ENCODE measurements around the gene FBXW7. TPM values are rescaled to one million over a fixed set of nuclear protein-coding genes. Genes with fewer than 3 reads are reported as not detected.

The FBXW7 gene
- total and polyA plus RNA-seq, 2 donors from 2014 or later = 5.5 to 64.0 TPM

- TF ChIP-seq CTCF (IDR thresholded peaks at IDR 0.05; ENCODE audit: borderline replicate concordance, extremely low read depth, insufficient read depth) = no peak
- no peaks in the 10 kb centered on the region for H3K4me1 ChIP-seq (ENCODE audit: control insufficient read depth in 2 of 3, insufficient read depth in 2 of 3, low read depth in 1 of 3, low read length in 3 of 3)
- DNase-seq (no peak), FAIRE-seq (no peak)
- H3K27ac ChIP-seq (ENCODE audit: low read depth in 2 of 2, low read length in 2 of 2) = no peak overlapping the region
- no peaks in the 10 kb centered on the region for H3K9me3 ChIP-seq (ENCODE audit: control insufficient read depth in 2 of 3, insufficient read depth in 1 of 3, low read length in 3 of 3)
- no peaks in the 10 kb centered on the region for H3K27me3 ChIP-seq (ENCODE audit: control insufficient read depth, insufficient read depth, low read length)
- H3K36me3 ChIP-seq (ENCODE audit: control insufficient read depth in 2 of 3, insufficient read depth in 3 of 3, low read length in 3 of 3) = no peaks in the 10 kb centered on the region
- intact Hi-C loops (cut with DNase I) = no loop called here
- H3K4me3 ChIP-seq (ENCODE audit: low read length in 3 of 3) = no peak overlapping the region
- H3K9ac ChIP-seq (ENCODE audit: low read length in 3 of 3) = no peak overlapping the region
These were observed 228.2 kb downstream of the FBXW7 start for GRCh38 chr4:152307669-152308068.

GRCh38 chr4:152306541-152306940, 229.4 kb downstream of the FBXW7 start:
- Histone ChIP-seq H3K4me1 (ENCODE audit: control insufficient read depth in 2 of 3, insufficient read depth in 2 of 3, low read depth in 1 of 3, low read length in 3 of 3) (no peaks in the 10 kb centered on the region), H3K9ac (ENCODE audit: low read length in 3 of 3) (no peak overlapping the region), H3K27me3 (ENCODE audit: control insufficient read depth, insufficient read depth, low read length) (no peaks in the 10 kb centered on the region), H3K9me3 (ENCODE audit: control insufficient read depth in 2 of 3, insufficient read depth in 1 of 3, low read length in 3 of 3) (no peaks in the 10 kb centered on the region), H3K4me3 (ENCODE audit: low read length in 3 of 3) (no peak overlapping the region), H3K27ac (ENCODE audit: low read depth in 2 of 2, low read length in 2 of 2) (no peak overlapping the region), H3K36me3 (ENCODE audit: control insufficient read depth in 2 of 3, insufficient read depth in 3 of 3, low read length in 3 of 3) (no peaks in the 10 kb centered on the region)
- intact Hi-C loops (cut with DNase I) = no loop called here
- no peak for TF ChIP-seq CTCF (IDR thresholded peaks at IDR 0.05; ENCODE audit: borderline replicate concordance, extremely low read depth, insufficient read depth)
- DNase-seq (peak in 1 of 5 donors; percentile 19), FAIRE-seq (no peak)

GRCh38 chr4:152304220-152304619, 231.7 kb downstream of the FBXW7 start:
- intact Hi-C loops (cut with DNase I) = no loop called here
- Histone ChIP-seq H3K4me3 (ENCODE audit: low read length in 3 of 3) (no peak overlapping the region), H3K4me1 (ENCODE audit: control insufficient read depth in 2 of 3, insufficient read depth in 2 of 3, low read depth in 1 of 3, low read length in 3 of 3) (no peaks in the 10 kb centered on the region), H3K36me3 (ENCODE audit: control insufficient read depth in 2 of 3, insufficient read depth in 3 of 3, low read length in 3 of 3) (no peaks in the 10 kb centered on the region), H3K9me3 (ENCODE audit: control insufficient read depth in 2 of 3, insufficient read depth in 1 of 3, low read length in 3 of 3) (no peaks in the 10 kb centered on the region), H3K27me3 (ENCODE audit: control insufficient read depth, insufficient read depth, low read length) (no peaks in the 10 kb centered on the region), H3K27ac (ENCODE audit: low read depth in 2 of 2, low read length in 2 of 2) (no peak overlapping the region), H3K9ac (ENCODE audit: low read length in 3 of 3) (no peak overlapping the region)
- FAIRE-seq (no peak), DNase-seq (peak in 1 of 5 donors; percentile 34)
- no peak for TF ChIP-seq CTCF (IDR thresholded peaks at IDR 0.05; ENCODE audit: borderline replicate concordance, extremely low read depth, insufficient read depth)

GRCh38 chr4:152301381-152301780, 234.5 kb downstream of the FBXW7 start:
- no peaks in the 10 kb centered on the region for H3K27me3 ChIP-seq (ENCODE audit: control insufficient read depth, insufficient read depth, low read length)
- H3K36me3 ChIP-seq (ENCODE audit: control insufficient read depth in 2 of 3, insufficient read depth in 3 of 3, low read length in 3 of 3) = no peaks in the 10 kb centered on the region
- intact Hi-C loops (cut with DNase I) = no loop called here
- FAIRE-seq (no peak), DNase-seq (no peak)
- no peak for TF ChIP-seq CTCF (IDR thresholded peaks at IDR 0.05; ENCODE audit: borderline replicate concordance, extremely low read depth, insufficient read depth)
- H3K4me1 ChIP-seq (ENCODE audit: control insufficient read depth in 2 of 3, insufficient read depth in 2 of 3, low read depth in 1 of 3, low read length in 3 of 3) = no peaks in the 10 kb centered on the region
- no peak overlapping the region for H3K4me3 ChIP-seq (ENCODE audit: low read length in 3 of 3)
- H3K27ac ChIP-seq (ENCODE audit: low read depth in 2 of 2, low read length in 2 of 2) = no peak overlapping the region
- H3K9ac ChIP-seq (ENCODE audit: low read length in 3 of 3) = no peak overlapping the region
- H3K9me3 ChIP-seq (ENCODE audit: control insufficient read depth in 2 of 3, insufficient read depth in 1 of 3, low read length in 3 of 3) = no peaks in the 10 kb centered on the region
